Measurements from ENCODE around the gene POLA2.
A peak's percentile ranks its signal among the peaks of the same experiment; 100 is the strongest.

POLA2 gene

GRCh38 chr11:65288706-65289536 lies 27.2 kb downstream of the POLA2 start:
- DNase-seq = no peak

- peak; percentile 29 for DNase-seq
These were observed 28.8 kb downstream of the POLA2 start for GRCh38 chr11:65290448-65291165.

- no peak for DNase-seq
These were observed 29.9 kb downstream of the POLA2 start for GRCh38 chr11:65291613-65292012.

GRCh38 chr11:65292890-65293289 lies 31.1 kb downstream of the POLA2 start:
- DNase-seq = no peak

- no peak for DNase-seq
These were observed 32.2 kb downstream of the POLA2 start for GRCh38 chr11:65293909-65294381.

- DNase-seq = no peak
These were observed 33.2 kb downstream of the POLA2 start for GRCh38 chr11:65295001-65295400.

GRCh38 chr11:65295571-65296341 lies 34.0 kb downstream of the POLA2 start:
- no peak for DNase-seq

- no peak for DNase-seq
These were observed 35.4 kb downstream of the POLA2 start for GRCh38 chr11:65297026-65297672.

GRCh38 chr11:65298131-65298535 lies 36.4 kb downstream of the POLA2 start:
- no peak for DNase-seq

GRCh38 chr11:65298655-65299179 lies 37.0 kb downstream of the POLA2 start:
- no peak for DNase-seq

- no peak for DNase-seq
These were observed 39.0 kb downstream of the POLA2 start for GRCh38 chr11:65300621-65301275.

GRCh38 chr11:65301491-65302329 lies 39.9 kb downstream of the POLA2 start:
- no peak for DNase-seq

GRCh38 chr11:65303555-65303954 lies 41.8 kb downstream of the POLA2 start:
- no peak for DNase-seq

GRCh38 chr11:65304110-65304509 lies 42.3 kb downstream of the POLA2 start:
- no peak for DNase-seq

GRCh38 chr11:65304613-65305012 lies 42.9 kb downstream of the POLA2 start:
- no peak for DNase-seq

- no peak for DNase-seq
These were observed 43.9 kb downstream of the POLA2 start for GRCh38 chr11:65305501-65306268.

GRCh38 chr11:65307298-65308229 lies 45.8 kb downstream of the POLA2 start:
- no peak for DNase-seq

- no peak for DNase-seq
These were observed 46.6 kb downstream of the POLA2 start for GRCh38 chr11:65308281-65308891.

- no peak for DNase-seq
These were observed 47.2 kb downstream of the POLA2 start for GRCh38 chr11:65309006-65309405.

Data from T1000 (cell line).